Fibroblast of the conjunctiva (primary cell): ENCODE measurements around the gene HOXA10.

Experiments used
- DNase-seq: peaks from one replicate; pipeline ENCODE4 v3.0.0-alpha.2; 2010; ENCODE audit warnings: low read depth

The HOXA10 gene

DNA sequence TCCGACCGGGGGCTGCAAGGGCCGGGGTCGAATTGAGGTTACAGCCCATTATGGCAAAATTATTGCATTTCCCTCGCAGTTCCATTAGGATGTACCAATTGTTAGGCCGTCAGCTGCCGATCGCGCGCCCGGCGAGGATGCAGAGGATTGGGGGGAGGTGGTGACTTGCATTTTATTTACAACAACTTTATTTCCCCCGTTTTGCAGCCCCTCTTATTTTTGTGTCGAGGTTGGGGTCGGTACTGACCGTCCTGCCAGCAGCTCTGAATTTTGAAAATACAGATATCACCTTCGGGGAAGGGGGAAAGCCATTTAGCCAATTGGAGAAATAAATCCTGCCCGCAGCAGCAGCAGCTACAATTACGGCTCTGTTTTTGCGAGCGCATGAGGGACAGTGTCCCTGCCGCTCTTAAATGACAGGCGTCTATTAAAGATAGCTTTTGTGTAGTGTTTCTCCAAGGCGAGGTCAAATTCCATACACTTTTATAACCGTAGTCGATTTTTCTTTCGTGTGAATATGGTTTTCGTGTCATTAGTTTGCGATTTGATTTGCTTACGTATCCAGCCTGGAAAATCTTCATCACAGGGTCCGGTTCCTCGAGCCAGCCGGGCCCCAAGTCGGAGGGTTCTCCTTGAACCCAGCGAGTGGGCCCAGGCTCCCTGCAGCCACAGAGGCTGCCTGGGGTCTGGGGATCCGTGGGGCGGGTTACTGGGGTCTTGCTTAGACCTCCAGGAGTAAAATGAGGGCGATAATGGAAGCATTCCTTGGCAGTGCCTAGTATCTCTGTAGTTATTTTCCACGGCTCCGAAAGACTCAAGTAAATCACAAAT is 30.0 kb downstream of the HOXA10 start:
- DNase-seq = no peak

DNA sequence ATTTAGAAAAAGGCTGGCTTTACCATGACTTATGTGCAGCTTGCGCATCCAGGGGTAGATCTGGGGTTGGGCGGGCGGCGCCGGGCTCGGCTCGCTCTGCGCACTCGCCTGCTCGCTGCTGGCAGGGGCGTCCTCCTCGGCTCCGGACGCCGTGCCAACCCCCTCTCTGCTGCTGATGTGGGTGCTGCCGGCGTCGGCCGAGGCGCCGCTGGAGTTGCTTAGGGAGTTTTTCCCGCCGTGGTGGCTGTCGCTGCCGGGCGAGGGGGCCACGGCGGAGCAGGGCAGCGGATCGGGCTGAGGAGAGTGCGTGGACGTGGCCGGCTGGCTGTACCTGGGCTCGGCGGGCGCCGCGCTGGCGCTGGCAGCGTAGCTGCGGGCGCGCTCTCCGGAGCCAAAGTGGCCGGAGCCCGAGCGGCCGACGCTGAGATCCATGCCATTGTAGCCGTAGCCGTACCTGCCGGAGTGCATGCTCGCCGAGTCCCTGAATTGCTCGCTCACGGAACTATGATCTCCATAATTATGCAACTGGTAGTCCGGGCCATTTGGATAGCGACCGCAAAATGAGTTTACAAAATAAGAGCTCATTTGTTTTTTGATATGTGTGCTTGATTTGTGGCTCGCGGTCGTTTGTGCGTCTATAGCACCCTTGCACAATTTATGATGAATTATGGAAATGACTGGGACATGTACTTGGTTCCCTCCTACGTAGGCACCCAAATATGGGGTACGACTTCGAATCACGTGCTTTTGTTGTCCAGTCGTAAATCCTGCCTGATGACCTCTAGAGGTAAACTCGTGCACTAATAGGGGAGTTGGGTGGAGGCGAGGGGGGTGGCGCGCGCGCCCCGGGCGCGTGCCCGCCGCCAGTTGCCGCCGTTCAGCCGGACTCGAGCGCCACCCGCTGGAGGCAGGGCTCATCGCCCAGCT is 30.8 kb downstream of the HOXA10 start, which contains the start of gene HOXA5:
Gene HOXA5 (minus strand): TSS at position 659 of the 927 bp plus-strand sequence. CDS start 74 bp downstream, at position 585.
- DNase-seq = no peak

DNA sequence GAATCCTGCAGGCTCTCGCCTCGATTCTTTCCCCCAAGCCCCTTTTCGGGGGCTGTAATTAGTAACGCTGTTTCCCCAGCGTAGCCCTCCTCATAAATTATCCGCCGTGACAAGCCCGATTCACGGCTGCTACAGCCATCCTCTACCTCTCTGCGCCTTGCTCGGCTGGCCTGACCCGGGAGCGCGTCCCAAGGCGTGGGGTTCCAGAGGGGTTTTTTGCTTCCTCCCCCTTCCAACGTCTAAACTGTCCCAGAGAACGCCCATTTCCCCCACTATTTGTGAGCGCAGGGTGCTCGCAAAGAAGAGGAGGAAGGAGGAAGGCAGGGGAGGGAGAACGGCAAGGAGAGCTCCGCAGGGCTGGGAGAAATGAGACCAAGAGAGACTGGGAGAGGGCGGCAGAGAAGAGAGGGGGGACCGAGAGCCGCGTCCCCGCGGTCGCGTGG is 31.5 kb downstream of the HOXA10 start:
- no peak for DNase-seq

DNA sequence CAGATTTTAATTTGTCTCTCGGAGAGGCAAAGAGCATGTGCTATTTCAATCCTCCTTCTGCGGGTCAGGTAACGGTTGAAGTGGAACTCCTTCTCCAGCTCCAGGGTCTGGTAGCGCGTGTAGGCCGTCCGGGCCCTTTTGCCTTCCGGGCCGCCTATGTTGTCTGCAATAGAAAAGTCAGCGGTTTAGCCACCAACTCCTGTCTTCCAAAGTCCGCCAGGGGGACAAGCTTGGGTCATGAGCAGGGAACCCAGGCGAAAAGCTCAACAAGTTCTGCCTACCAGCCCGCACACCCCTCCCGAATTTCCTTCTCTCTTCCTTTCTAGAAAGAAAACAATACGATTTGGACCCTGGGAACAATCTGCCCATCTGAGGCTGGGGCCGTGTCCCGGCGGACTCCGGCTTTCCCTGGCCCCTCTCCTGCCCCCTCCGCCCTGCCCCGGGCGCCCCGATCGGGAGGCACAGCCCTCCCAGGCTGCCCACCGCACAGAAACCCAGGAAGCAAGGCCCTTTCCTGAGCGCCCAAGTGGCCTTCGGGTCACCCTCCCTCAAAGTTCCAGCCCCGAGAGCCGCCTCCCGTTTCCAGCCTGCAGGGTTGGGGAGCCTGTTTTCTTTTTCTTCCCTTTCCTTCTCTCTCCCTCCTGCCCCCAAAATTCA is 32.1 kb downstream of the HOXA10 start:
- no peak for DNase-seq

DNA sequence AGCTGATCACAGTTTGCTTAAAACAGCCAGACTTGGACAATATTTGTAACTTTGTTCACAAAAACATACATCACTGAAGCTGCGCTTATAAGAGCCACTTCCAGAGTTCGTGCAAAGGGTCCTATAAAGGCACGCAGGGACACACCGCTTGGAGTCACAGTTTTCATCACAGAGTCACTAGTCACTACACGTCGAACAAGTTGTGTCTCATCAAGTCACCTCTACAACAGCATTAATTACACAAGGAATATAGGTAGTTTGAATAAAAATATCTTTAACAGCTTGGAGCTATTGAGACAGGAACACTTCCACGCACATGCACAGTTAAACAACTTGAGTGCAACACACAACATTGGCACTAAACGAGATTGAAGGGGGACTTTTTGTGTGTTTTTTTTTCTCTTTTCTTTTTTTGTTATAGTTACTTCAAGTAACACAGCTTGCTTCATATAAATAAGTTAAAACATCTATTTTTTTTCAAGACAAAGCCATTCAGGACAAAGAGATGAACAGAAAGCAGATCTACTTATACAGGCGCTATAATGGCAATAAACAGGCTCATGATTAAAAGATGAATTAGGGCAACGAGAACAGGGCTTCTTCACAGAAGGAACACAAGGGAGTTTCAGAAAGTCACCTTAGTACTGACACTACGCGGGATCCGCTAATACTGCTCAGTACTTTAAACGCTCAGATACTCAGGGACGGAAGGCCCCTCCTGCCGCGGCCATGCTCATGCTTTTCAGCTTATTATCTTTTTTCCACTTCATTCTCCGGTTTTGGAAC is 32.8 kb downstream of the HOXA10 start:
- no peak for DNase-seq

DNA sequence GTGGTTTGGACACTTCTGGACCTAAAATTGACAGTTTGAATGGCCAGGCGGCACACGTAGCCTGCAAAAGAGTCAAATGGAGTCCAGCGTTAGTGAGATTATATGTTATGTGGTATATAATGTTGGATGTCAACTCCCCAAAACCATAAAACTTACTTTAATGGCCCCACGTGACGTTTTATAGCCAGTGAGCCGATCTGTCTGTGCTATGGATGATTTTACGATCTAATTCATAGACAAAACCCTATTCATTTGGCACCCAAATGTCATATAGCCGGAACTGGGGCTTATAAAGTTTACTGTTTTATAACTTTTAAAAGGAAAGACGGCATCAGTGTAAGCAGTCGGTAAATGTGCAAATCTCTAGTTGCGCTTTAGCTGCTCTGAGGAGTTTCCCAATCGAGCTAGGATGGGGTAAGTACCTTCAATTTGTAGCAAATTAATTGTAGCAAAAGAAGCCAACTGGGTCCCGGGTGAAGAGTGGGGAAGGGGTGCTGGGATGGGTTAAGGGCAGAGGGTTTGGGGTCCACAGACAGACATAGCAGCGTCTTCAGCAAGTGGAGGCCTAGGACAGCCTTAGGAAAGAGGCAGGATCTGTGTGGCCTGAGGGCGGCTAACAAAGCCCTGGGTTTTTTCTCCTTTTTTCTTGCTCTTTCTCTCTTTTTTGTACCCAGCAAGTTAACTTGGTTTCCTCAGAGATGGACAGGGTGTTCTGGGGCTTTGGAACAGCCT is 33.8 kb downstream of the HOXA10 start:
- DNase-seq = no peak

DNA sequence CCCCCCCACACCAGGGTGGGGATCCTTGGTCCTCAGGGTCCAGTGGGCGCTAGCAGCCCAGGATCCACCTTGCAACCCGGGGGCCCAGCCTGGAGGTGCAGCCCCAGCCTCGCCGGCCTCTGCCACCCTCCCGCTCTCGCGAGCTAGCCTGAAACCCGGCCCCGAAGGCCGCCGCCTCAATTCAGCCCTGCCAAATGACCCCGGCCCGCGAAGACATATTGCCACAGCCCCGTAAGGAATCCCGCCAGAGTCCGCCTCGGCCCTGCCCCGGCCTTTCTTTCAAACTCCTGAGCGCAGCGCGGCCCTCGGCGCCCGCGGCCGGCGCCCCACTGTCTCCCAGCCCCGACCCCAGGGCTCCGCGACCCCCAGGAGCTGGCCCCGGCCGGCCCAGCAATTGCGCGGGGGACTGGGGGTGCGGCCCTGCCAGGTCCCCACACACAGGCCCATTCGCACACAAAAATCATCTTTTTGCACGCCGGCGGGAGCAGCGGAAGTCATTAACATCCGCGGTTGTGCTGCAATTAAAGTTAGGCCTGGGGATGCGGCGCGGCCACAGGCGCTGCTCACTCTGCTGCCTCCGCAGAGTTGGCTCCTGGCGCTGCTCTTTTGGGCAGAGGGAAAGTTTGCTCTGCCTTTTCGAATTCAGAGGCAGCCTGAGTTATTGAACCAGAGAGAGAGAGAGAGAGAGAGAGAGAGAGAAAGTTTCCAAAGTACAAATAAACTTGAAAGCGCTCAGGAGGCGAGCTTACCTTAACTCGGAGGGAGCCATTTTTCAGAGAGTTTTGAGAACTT is 34.6 kb downstream of the HOXA10 start:
- no peak for DNase-seq

DNA sequence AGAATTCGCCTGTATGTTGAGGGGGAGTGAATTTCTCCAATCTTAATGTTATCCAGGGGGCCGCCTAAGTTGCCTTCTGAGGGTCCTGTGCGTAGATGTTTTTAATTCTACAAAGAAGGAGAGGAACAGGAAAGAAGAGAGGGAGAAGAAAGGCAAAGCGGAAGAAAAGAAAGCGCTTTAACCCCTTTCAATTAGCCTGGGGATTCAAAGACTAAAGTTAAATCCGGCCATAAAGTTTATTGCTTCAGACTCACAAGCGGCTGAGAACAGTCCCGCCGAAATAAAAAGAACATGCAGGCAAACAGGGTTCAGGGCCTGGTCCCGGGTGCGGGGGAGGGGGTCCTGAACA is 35.2 kb downstream of the HOXA10 start:
- no peak for DNase-seq

DNA sequence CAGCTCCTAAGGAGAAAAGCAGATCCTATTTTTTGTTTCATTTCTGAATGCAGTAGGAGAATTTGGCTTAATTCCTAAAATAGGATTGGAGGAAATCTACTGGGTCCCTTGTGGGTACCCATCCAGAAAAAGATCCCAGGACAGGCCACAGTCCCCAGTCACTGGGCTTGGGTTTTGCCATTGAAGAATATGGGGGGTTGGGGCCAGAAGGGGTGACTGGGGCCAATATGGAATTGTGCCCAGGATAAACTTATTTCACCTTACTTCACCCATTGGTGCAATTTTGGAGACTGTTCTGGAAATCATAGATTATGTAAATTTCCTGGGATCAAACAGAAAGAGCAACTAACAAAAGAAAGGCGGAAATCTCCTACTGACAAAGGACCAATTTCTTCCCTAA is 35.6 kb downstream of the HOXA10 start:
- DNase-seq = no peak

DNA sequence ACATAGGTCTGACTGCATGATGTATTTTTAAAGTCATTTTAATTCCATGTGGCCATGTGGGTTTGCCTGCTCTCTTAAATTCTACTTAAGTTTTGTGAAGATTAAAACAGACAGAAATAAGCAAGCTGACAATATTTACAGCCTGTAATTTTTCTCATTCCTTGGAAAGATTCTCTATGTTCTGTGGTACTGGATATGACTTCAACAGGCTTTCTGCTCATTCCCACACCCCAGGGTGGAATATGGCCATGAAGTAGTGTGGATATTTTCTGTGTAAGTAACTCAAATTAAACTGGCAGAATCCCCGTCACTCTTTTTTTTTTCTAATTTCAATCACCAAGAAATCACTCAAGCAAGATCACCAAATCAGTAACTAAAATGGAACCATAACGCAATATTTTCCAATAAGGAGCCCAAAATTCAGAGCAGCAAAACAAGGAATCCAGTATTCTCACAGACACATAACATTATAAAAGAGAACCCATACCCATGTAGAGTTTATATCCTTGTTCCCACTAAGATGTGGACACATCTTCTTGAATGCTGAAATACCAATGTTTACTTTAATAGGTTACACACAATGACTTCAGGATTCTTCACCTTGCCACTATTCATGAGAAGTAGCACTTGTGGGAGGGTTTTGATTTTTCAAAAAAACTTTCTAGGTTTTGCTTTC is 36.3 kb downstream of the HOXA10 start:
- no peak for DNase-seq

DNA sequence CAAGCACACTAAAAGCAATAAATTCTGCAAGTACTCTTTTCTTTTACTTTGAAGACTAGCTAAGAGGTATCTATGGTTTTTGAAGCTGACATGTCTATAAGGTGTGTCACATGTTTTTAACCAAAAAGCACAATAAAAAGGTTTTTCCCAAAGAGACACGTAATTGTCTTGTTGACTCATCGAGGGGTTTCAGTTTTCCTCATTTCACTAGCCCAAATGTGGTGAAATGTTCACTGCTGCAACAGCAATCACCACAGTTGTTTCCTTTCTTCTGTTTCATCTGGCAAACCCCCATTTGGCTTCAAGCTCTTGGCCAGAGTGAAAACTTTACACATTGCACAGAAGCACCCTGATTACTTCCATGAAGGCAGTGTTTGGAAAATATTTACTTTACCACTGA is 39.7 kb downstream of the HOXA10 start:
- no peak for DNase-seq

DNA sequence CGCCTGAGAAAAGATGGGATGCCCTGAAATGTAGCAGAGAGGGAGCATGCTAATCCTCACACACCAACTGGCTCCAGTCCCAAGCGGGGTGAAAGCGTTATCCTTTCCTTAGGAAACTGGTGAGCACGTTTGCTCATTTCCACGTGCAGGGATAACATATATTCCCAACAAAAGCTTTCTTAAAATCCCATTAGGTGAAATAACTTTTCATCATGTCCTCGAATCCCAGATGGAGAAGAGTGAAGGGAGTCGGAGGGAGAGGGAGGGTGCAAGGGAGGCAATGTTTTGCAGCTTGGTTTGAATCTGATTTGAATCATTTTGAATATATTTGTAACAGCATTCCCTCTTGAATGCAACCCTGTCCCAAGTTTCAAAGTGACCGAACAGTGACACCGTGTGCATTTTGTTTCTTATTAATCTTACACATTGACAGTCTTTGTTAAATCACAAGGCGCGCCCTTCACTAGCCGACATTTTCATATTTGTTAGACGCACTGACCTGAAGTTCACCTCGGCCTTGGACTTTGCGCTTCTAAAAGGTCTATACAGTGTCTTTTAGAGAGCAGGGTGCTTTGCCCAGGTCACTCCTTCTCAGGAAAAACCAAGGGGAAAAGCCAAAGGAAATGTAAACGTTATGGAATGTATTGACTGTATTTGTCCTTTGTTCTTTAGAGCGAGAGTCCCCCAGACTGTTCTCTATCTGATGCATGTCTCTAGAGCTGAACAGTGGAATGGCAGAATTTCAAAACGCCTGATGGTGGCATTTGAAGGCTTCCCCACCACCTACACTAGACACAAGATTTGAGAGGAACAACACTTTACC is 40.5 kb downstream of the HOXA10 start:
- DNase-seq = no peak

DNA sequence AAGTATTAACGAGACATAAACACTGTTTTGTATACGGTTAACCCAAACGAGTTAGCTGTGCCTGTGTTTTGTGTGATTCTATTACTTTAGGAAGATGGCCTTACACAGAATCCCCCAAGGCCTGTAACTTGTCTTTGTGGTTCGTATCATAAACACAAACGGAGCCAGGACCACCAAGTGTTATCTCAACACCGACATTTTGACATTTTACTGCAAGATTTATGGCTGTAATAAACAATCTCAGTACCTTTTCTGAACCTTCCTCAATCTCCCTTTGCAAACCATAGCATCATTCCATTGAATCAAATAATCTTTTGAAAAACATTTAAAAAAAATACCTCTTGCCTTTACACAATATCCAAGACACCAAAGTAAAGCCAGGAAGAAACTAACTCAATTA is 41.1 kb downstream of the HOXA10 start:
- DNase-seq = no peak

DNA sequence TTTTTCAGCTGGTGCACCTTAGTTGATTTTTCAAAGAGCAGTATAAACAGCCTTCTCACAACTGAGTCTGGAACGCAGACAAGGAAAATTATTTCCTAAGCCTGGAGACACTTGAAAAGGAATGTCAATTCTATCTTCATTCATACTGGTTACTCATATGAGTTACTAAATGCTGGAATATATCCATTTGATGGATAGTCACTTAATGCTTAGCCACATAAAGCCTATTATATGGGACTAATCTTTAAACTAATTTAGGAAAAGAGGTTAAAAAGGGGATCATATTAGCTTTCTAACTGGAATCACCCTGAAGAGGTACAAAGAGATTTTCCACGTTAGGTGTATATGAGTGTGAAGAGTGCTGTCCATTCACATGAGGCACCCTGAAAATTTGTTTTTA is 41.9 kb downstream of the HOXA10 start:
- DNase-seq = no peak

DNA sequence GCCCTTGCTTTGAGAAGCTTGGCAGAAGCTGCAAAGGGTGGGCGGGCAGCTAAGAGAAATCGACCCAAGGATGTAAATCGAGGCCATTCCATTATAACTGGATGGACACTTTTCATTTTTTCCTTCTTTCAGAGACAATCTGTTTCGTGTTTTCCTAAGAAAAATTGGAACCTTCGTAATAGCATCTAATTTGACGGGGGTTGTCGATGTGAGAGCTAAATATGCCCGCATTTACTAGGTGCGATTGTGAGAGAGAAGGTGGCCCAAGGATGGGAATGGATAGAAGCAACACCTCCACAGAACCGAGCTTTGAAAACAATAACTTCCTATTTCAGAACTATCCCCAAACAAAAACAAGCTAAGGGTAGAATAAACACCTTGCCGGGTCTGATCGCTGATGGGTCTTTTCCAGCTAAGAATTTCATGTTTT is 42.7 kb downstream of the HOXA10 start:
- no peak for DNase-seq

DNA sequence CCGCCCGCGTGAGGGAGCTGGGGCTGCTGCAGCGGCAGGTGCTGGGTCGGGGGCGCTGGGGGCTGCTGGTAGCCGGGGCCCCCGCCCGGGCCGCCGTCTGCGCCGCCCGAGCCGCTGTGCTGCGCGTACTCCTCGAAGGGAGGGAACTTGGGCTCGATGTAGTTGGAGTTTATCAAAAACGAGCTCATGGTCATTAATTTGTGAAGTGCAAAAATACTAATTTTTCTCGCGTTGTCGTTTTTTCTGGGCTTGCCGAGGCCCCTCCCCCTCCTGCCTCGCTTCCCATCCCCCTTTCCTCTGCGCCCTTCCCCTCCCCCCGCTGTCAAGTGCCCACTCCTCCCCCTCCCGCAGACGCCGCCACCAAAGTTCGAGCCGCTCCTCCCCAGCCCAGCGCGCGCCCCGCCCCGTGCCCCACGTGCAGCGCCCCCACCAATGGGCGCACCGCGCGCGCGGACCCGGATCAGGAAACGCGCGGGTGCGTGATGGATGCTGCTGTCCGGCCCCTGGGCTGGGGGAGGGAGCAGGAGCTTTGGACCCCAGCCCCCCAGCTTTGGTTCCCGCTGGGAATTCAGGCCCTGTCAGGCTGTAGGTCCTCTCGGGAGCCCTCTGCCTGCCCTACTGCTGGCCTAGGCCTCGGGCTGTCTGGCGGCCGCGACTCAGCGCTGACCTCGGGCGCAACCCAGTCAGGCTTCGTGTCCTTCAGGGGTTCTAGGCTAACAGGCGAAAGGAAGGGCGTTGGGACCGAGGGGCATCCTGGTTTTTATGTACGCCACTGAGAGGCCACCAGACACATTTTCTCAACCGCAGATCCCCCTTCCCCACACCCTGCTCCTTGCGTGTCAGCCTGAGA is 43.4 kb downstream of the HOXA10 start, which contains the start of gene HOXA4:
Gene HOXA4 (minus strand): TSS at position 218 of the 850 bp plus-strand sequence. CDS start 24 bp downstream, at position 194.
- no peak for DNase-seq

DNA sequence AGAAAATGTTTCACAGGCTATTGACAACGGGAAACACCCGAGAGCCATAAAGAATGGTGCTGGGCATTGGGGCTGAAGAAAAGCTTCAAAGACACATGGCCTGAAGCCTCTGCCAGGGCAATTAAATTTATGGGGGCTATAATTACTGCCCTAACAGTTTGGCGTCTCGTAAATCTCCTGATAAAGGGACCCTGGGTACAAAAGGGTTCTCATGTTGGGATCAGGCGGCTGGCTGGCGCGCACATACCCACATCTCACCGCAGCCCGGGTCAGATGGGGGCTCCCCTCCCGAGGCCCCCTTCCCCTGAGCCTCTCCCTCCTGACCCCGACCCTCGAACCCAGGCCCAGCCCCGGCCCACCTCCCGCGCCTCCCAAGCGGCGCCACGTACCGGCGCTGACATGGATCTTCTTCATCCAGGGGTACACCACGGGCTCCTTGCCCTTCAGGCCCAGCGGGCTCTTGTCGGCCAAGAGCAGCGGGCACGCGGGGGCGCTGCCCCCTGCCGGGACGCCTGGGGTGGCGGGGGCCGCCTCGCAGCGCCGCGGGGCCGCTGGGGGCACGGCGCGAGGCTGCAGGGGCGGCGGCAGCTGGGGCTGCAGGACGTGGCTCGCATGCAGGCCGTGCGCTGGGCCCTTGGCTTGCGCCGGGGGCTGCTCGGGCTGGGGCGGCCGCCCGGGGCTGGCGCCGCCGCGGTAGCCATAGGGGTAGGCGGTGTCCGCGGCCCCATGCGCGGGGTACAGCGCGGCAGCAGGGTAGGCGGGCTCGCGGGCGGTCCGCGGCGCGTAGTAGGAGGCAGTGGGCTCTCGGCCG is 44.2 kb downstream of the HOXA10 start:
- no peak for DNase-seq
